ENCODE data around the gene TNIP3. TPM values are rescaled to one million over a fixed set of nuclear protein-coding genes. Genes with fewer than 3 reads are reported as not detected.

TNIP3 gene
- total and polyA plus RNA-seq, 12 donors = 0.10 to 0.54 (median 0.21) TPM; not detected in 6

GRCh38 chr4:121096191-121096590, 67.9 kb downstream of the TNIP3 start:
- H3K36me3 ChIP-seq (replicated peaks in 1 of 2) = no peaks in the 10 kb centered on the region
- H3K4me3 ChIP-seq = no peak overlapping the region
- no peaks in the 10 kb centered on the region for H3K27me3 ChIP-seq
- no peaks in the 10 kb centered on the region for H3K9me3 ChIP-seq (replicated peaks in 1 of 3)
- no peak overlapping the region for H3K27ac ChIP-seq
- TF ChIP-seq, protein P1, sequence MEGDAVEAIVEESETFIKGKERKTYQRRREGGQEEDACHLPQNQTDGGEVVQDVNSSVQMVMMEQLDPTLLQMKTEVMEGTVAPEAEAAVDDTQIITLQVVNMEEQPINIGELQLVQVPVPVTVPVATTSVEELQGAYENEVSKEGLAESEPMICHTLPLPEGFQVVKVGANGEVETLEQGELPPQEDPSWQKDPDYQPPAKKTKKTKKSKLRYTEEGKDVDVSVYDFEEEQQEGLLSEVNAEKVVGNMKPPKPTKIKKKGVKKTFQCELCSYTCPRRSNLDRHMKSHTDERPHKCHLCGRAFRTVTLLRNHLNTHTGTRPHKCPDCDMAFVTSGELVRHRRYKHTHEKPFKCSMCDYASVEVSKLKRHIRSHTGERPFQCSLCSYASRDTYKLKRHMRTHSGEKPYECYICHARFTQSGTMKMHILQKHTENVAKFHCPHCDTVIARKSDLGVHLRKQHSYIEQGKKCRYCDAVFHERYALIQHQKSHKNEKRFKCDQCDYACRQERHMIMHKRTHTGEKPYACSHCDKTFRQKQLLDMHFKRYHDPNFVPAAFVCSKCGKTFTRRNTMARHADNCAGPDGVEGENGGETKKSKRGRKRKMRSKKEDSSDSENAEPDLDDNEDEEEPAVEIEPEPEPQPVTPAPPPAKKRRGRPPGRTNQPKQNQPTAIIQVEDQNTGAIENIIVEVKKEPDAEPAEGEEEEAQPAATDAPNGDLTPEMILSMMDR (IDR thresholded peaks at IDR 0.05) = no peak
- TF ChIP-seq POLR2A (IDR thresholded peaks at IDR 0.05) = no peak
- DNase-seq = no peak
- intact Hi-C loops (cut with DNase I) = loop anchor here in 1 of 2 donors (10.0 kb wide), 1 partner anchor 931 kb away; no protein-coding TSS in a partner anchor
- no peaks in the 10 kb centered on the region for H3K4me1 ChIP-seq (replicated peaks in 1 of 2)

- Histone ChIP-seq H3K4me1 (replicated peaks in 1 of 2) (no peaks in the 10 kb centered on the region), H3K36me3 (replicated peaks in 1 of 2) (no peaks in the 10 kb centered on the region), H3K27me3 (no peaks in the 10 kb centered on the region), H3K27ac (no peak overlapping the region), H3K4me3 (no peak overlapping the region), H3K9me3 (replicated peaks in 1 of 3) (no peaks in the 10 kb centered on the region)
- no peak for DNase-seq
- WGBS, 4 donors = 85 to 91% (median 85%) methylated on average over 3 of the region's 3 CpGs
- intact Hi-C loops (cut with DNase I) = loop anchor here (5.0 to 10.0 kb wide), 2 partner anchors 930 to 937 kb away; no protein-coding TSS in a partner anchor
- no peak for TF ChIP-seq POLR2A (IDR thresholded peaks at IDR 0.05)
- TF ChIP-seq, protein P1 (IDR thresholded peaks at IDR 0.05) = no peak
Measured at GRCh38 chr4:121094297-121094966, 69.7 kb downstream of the TNIP3 start.

DNA sequence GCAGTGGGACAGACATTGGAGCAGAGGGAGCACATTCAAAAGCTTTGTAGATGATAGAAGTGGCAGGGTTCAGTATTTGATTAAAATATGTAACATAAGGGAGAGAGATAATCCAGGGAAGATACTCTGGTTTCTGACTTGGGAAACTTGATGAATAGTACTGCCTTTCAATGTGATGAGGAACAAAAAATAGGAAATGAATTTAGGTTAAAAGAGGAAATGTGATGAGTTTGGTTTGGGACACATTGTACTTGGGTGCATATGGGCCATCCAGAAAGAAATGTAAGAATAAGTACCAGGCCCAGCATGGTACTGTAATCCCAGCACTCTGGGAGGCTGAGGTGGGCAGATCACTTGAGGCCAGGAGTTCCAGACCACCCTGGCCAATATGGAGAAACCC, 70.9 kb downstream of the TNIP3 start:
- no peak for TF ChIP-seq POLR2A (IDR thresholded peaks at IDR 0.05)
- TF ChIP-seq, protein P1 (IDR thresholded peaks at IDR 0.05) = no peak
- no peak for DNase-seq
- Histone ChIP-seq H3K4me1 (replicated peaks in 1 of 2) (no peaks in the 10 kb centered on the region), H3K27ac (no peak overlapping the region), H3K4me3 (no peak overlapping the region), H3K36me3 (replicated peaks in 1 of 2) (no peaks in the 10 kb centered on the region), H3K9me3 (replicated peaks in 1 of 3) (no peaks in the 10 kb centered on the region), H3K27me3 (no peaks in the 10 kb centered on the region)
- intact Hi-C loops (cut with DNase I) = loop anchor here (5.0 to 10.0 kb wide), 2 partner anchors 928 to 936 kb away; no protein-coding TSS in a partner anchor

GRCh38 chr4:121091941-121092340, 72.2 kb downstream of the TNIP3 start:
- H3K9me3 ChIP-seq (replicated peaks in 1 of 3) = no peaks in the 10 kb centered on the region
- intact Hi-C loops (cut with DNase I) = loop anchor here (5.0 to 10.0 kb wide), 2 partner anchors 927 to 935 kb away; no protein-coding TSS in a partner anchor
- no peak overlapping the region for H3K27ac ChIP-seq
- H3K27me3 ChIP-seq = no peaks in the 10 kb centered on the region
- DNase-seq = no peak
- no peaks in the 10 kb centered on the region for H3K36me3 ChIP-seq (replicated peaks in 1 of 2)
- TF ChIP-seq, protein P1 (IDR thresholded peaks at IDR 0.05) = no peak
- no peak for TF ChIP-seq POLR2A (IDR thresholded peaks at IDR 0.05)
- H3K4me3 ChIP-seq = no peak overlapping the region
- no peaks in the 10 kb centered on the region for H3K4me1 ChIP-seq (replicated peaks in 1 of 2)
